BLaER1 (cell line): ENCODE data around the gene PRKCA.
A peak's percentile ranks its signal among the peaks of the same experiment; 100 is the strongest.

Experiments used
- H3K27ac ChIP-seq: shearing (Covaris generic); formaldehyde crosslinking; 2 replicates; pipeline ENCODE4 v1.8.1; 2022
- H3K27me3 ChIP-seq: shearing (Covaris generic); formaldehyde crosslinking; 2 replicates; pipeline ENCODE4 v1.8.1; 2022
- H3K36me3 ChIP-seq: shearing (Covaris generic); formaldehyde crosslinking; 2 replicates; pipeline ENCODE4 v1.8.1; 2022
- H3K4me1 ChIP-seq: shearing (Covaris generic); formaldehyde crosslinking; 2 replicates; pipeline ENCODE4 v1.8.1; 2022
- H3K4me2 ChIP-seq: shearing (Covaris generic); formaldehyde crosslinking; 2 replicates; pipeline ENCODE4 v1.8.1; 2022
- H3K4me3 ChIP-seq: shearing (Covaris generic); formaldehyde crosslinking; 2 replicates; pipeline ENCODE4 v1.8.1; 2022
- H3K9ac ChIP-seq: shearing (Covaris generic); formaldehyde crosslinking; 2 replicates; pipeline ENCODE4 v1.8.1; 2022
- H3K9me3 ChIP-seq: shearing (Covaris generic); formaldehyde crosslinking; 2 replicates; pipeline ENCODE4 v1.8.1; 2022
- H4K20me1 ChIP-seq: shearing (Covaris generic); formaldehyde crosslinking; 2 replicates; pipeline ENCODE4 v1.8.1; 2022
- Cebpa-rat ChIP-seq: shearing (Covaris generic); IDR thresholded peaks from 2 replicates; pipeline ENCODE4 v1.8.1; 2022

The PRKCA gene

GRCh38 chr17:66849851-66850580 is 547.6 kb downstream of the PRKCA start:
- no peak overlapping the region for H3K4me3 ChIP-seq
- H3K9ac ChIP-seq = no peak overlapping the region
- no peaks in the 10 kb centered on the region for H4K20me1 ChIP-seq
- peaks cover 12% of the 10 kb centered on the region; the same call in 1 of the 2 replicates for H3K4me1 ChIP-seq
- no peak for TF ChIP-seq Cebpa-rat
- H3K4me2 ChIP-seq = peak overlapping the region; percentile 5; the same call in 1 of the 2 replicates
- no peaks in the 10 kb centered on the region for H3K36me3 ChIP-seq
- H3K27me3 ChIP-seq = no peaks in the 10 kb centered on the region
- no peak overlapping the region for H3K27ac ChIP-seq
- peaks cover 34% of the 10 kb centered on the region for H3K9me3 ChIP-seq

- Histone ChIP-seq H3K4me1 (peaks cover 12% of the 10 kb centered on the region; the same call in 1 of the 2 replicates), H3K36me3 (no peaks in the 10 kb centered on the region), H3K27ac (no peak overlapping the region), H3K4me2 (peak overlapping the region; percentile 5; the same call in 1 of the 2 replicates), H3K9me3 (peaks cover 39% of the 10 kb centered on the region), H4K20me1 (no peaks in the 10 kb centered on the region), H3K9ac (no peak overlapping the region), H3K4me3 (no peak overlapping the region), H3K27me3 (no peaks in the 10 kb centered on the region)
- no peak for TF ChIP-seq Cebpa-rat
Measured at GRCh38 chr17:66850692-66851091, 548.3 kb downstream of the PRKCA start.

- Histone ChIP-seq H4K20me1 (no peaks in the 10 kb centered on the region), H3K36me3 (no peaks in the 10 kb centered on the region), H3K27me3 (no peaks in the 10 kb centered on the region), H3K4me3 (no peak overlapping the region), H3K9ac (no peak overlapping the region), H3K27ac (no peak overlapping the region), H3K4me2 (no peak overlapping the region), H3K9me3 (peaks cover 23% of the 10 kb centered on the region), H3K4me1 (peaks cover 10% of the 10 kb centered on the region; the same call in 1 of the 2 replicates)
- no peak for TF ChIP-seq Cebpa-rat
Measured at GRCh38 chr17:66855204-66855603, 552.8 kb downstream of the PRKCA start.

- Histone ChIP-seq H4K20me1 (no peaks in the 10 kb centered on the region), H3K9me3 (peaks cover 16% of the 10 kb centered on the region), H3K4me2 (no peak overlapping the region), H3K9ac (no peak overlapping the region), H3K4me1 (no peaks in the 10 kb centered on the region), H3K27me3 (no peaks in the 10 kb centered on the region), H3K36me3 (no peaks in the 10 kb centered on the region), H3K27ac (no peak overlapping the region), H3K4me3 (no peak overlapping the region)
- TF ChIP-seq Cebpa-rat = no peak
Measured at GRCh38 chr17:66858226-66859083, 556.0 kb downstream of the PRKCA start.

GRCh38 chr17:66859353-66859752 is 556.9 kb downstream of the PRKCA start:
- H4K20me1 ChIP-seq = no peaks in the 10 kb centered on the region
- no peaks in the 10 kb centered on the region for H3K27me3 ChIP-seq
- H3K36me3 ChIP-seq = no peaks in the 10 kb centered on the region
- H3K27ac ChIP-seq = no peak overlapping the region
- no peaks in the 10 kb centered on the region for H3K4me1 ChIP-seq
- no peak overlapping the region for H3K4me3 ChIP-seq
- H3K9ac ChIP-seq = no peak overlapping the region
- no peak overlapping the region for H3K4me2 ChIP-seq
- no peak for TF ChIP-seq Cebpa-rat
- peaks cover 18% of the 10 kb centered on the region for H3K9me3 ChIP-seq

GRCh38 chr17:66860204-66860603 is 557.8 kb downstream of the PRKCA start:
- Histone ChIP-seq H3K36me3 (no peaks in the 10 kb centered on the region), H3K4me1 (no peaks in the 10 kb centered on the region), H3K4me3 (no peak overlapping the region), H3K9ac (no peak overlapping the region), H3K27ac (no peak overlapping the region), H3K4me2 (no peak overlapping the region), H3K9me3 (peaks cover 10% of the 10 kb centered on the region), H4K20me1 (no peaks in the 10 kb centered on the region), H3K27me3 (no peaks in the 10 kb centered on the region)
- no peak for TF ChIP-seq Cebpa-rat
